Colonic mucosa (tissue), 4 donors: ENCODE data around the gene LRP1B. TPM values are rescaled to one million over a fixed set of nuclear protein-coding genes. Genes with fewer than 3 reads are reported as not detected.

Experiments
- DNase-seq: peaks from one replicate; pipeline ENCODE4 v3.0.0-alpha.2; 2020
- H3K27ac ChIP-seq: fragments of 200-600 bp; one replicate; pipeline ENCODE4 v1.8.0; 2021
- H3K27me3 ChIP-seq: fragments of 200-600 bp; one replicate; pipeline ENCODE4 v1.8.0; 2021
- H3K36me3 ChIP-seq: fragments of 200-600 bp; one replicate; pipeline ENCODE4 v1.8.0; 2021
- H3K4me1 ChIP-seq: fragments of 200-600 bp; one replicate; pipeline ENCODE4 v1.8.0; 2021; ENCODE audit warnings: mild to moderate bottlenecking
- H3K4me3 ChIP-seq: fragments of 200-600 bp; one replicate; pipeline ENCODE4 v1.8.0; 2021
- H3K9ac ChIP-seq, 2 donors: one replicate each; pipeline ENCODE4 v1.7.0; 2013; ENCODE audit warnings: control low read depth in 2 of 2, low read depth in 2 of 2, low read length in 2 of 2
- H3K9me3 ChIP-seq: fragments of 200-600 bp; one replicate; pipeline ENCODE4 v1.8.0; 2021
- CTCF ChIP-seq: fragments of 200-600 bp; IDR thresholded peaks from one replicate; pipeline ENCODE4 v1.8.0; 2022; ENCODE audit warnings: antibody characterized with exemption, mild to moderate bottlenecking
- intact Hi-C: fragments of 100-400 bp; cut with DNase I; formaldehyde crosslinking; loops from one replicate; pipeline ENCODE4 v1.14.1; 2022
- total RNA-seq, 2 donors: library from RNA; stranded (reverse); fragmentation: NEBNext Ultra II Directional in 1 of 2; extraction: Animal tissue kit (Norgen Biotek cat#: 25700) in 1 of 2; gene quantifications; one replicate each; pipeline ENCODE4 v1.2.1, GENCODE V29; 2021
- donor health status: healthy.
- donor health status: DM: no; HTN: no; CAD: no.
- donor health status: DM: no; HTN: no; CAD: no.

LRP1B gene
- total RNA-seq, 2 donors from 2014 or later = 0.10 to 0.19 TPM

DNA sequence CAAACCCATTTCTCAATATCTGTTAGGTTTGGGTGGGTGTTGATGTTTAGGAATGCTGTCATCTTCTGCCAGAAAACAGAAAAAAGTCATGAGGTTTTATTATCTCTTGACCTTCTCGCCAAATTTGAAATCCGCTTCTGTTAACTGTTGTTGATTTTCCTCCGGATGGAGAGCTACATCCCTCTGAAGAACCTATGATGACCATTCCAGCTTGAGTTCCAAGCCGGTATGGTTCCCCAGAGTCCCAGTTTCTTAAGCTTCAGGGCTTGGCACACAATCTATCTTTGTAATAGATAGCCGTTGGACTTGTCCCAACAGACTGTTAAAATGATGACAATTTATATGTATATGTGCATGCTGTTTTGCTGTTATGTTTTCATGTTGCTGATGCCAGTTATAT lies 1201.0 kb downstream of the LRP1B start:
- Histone ChIP-seq H3K4me1 (no peaks in the 10 kb centered on the region), H3K36me3 (no peaks in the 10 kb centered on the region), H3K9ac (no peak overlapping the region), H3K4me3 (no peak overlapping the region), H3K27me3 (no peaks in the 10 kb centered on the region), H3K27ac (no peak overlapping the region), H3K9me3 (no peaks in the 10 kb centered on the region)
- no peak for TF ChIP-seq CTCF
- DNase-seq = no peak
- intact Hi-C loops = no loop called here

DNA sequence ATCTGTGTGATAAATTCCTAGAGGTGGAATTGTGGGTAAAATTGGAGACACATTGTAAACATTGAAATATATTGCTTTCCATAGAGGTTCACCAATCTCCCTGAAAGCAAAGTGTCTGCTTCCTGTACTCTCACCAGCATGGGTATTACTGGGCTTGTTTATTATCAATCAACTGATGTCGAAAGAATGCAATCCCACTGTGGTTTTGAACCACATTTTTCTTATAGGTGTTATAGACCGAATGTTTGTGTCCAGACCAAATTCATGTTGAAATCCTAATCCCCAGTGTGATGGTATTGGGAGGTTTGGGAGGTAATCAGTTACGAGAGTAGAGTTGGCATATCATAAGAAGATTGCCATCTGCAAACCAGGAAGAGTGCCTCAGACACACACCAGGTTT lies 1212.4 kb downstream of the LRP1B start:
- DNase-seq = no peak
- intact Hi-C loops = no loop called here
- no peaks in the 10 kb centered on the region for H3K27me3 ChIP-seq
- H3K27ac ChIP-seq = no peak overlapping the region
- no peak overlapping the region for H3K4me3 ChIP-seq
- no peaks in the 10 kb centered on the region for H3K9me3 ChIP-seq
- H3K9ac ChIP-seq = no peak overlapping the region
- no peaks in the 10 kb centered on the region for H3K36me3 ChIP-seq
- TF ChIP-seq CTCF = no peak
- no peaks in the 10 kb centered on the region for H3K4me1 ChIP-seq

DNA sequence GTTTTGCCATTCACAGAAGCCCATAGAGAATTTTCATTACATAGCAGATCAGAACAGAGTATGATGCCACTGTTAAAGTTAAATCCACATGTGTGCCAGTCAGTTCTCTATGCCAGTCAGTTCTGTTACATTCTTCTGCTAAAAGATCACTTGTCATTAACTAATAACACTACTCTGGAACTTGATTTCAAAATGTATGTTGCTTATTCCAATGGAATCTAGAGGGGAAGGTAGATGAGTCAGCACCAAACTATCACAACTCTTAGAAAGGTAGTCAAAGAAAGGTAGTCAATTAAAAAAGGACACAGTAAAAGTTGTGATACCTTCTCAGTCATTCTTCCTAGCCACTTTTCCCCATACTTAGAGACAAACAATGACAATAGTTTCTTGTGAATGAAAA lies 1214.4 kb downstream of the LRP1B start:
- DNase-seq = no peak
- H3K4me3 ChIP-seq = no peak overlapping the region
- no peaks in the 10 kb centered on the region for H3K36me3 ChIP-seq
- no peak overlapping the region for H3K9ac ChIP-seq
- no peak overlapping the region for H3K27ac ChIP-seq
- H3K9me3 ChIP-seq = no peaks in the 10 kb centered on the region
- TF ChIP-seq CTCF = no peak
- H3K27me3 ChIP-seq = no peaks in the 10 kb centered on the region
- no peaks in the 10 kb centered on the region for H3K4me1 ChIP-seq
- intact Hi-C loops = no loop called here

DNA sequence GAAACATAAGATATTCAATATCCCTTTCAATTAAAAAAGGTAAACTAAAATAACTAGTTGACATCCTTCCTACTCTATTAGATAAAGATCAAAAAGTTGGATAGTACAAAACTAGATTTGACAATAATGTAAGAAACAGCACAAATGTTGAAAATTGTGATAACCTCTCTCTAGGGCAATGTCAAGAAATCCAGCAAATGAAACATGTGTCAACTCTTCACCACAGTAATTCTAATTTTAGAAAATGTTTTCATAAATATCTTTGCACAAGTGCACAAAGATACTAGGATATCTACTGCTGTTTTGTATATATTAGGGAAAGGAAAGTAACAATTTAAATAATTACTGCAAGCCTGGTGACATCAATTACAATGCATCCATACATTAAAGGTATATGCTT lies 1220.1 kb downstream of the LRP1B start:
- no peak for DNase-seq
- no peak for TF ChIP-seq CTCF
- intact Hi-C loops = no loop called here

GRCh38 chr2:140905083-140905781 lies 1225.6 kb downstream of the LRP1B start:
- no peak for DNase-seq
- no peak overlapping the region for H3K4me3 ChIP-seq
- H3K36me3 ChIP-seq = no peaks in the 10 kb centered on the region
- no peak for TF ChIP-seq CTCF
- H3K4me1 ChIP-seq = no peaks in the 10 kb centered on the region
- no peaks in the 10 kb centered on the region for H3K9me3 ChIP-seq
- intact Hi-C loops = no loop called here
- no peak overlapping the region for H3K27ac ChIP-seq
- no peaks in the 10 kb centered on the region for H3K27me3 ChIP-seq
- H3K9ac ChIP-seq = no peak overlapping the region

More for the DNA sequence above, 1220.1 kb downstream of the LRP1B start:
- Histone ChIP-seq H3K36me3 (no peaks in the 10 kb centered on the region), H3K9me3 (no peaks in the 10 kb centered on the region), H3K27ac (no peak overlapping the region), H3K4me3 (no peak overlapping the region), H3K27me3 (no peaks in the 10 kb centered on the region), H3K4me1 (no peaks in the 10 kb centered on the region), H3K9ac (no peak overlapping the region)
